Measurements from ENCODE around the gene ERBIN. TPM values are rescaled to one million over a fixed set of nuclear protein-coding genes. Genes with fewer than 3 reads are reported as not detected.

Gene ERBIN
- total and polyA plus RNA-seq, 2 of the 8 experiments (the other 6 are each of a cell fraction or from before 2014, with no cell fraction given), result 7.7 to 33.2 TPM

GRCh38 chr5:65928322-65928752 lies 2.0 kb downstream of the ERBIN start:
- no peak overlapping the region for H2BK15ac ChIP-seq (ENCODE audit: low read length)
- no peak overlapping the region; a peak in 1 of 7 replicates for H3K9ac ChIP-seq (replicated peaks in 1 of 4; ENCODE audit: extremely low read depth in 1 of 4, low read depth in 3 of 4, low read length in 3 of 4)
- no peak overlapping the region for H3K14ac ChIP-seq (ENCODE audit: insufficient read length)
- POLR2A ChIA-PET (ENCODE audit: partially characterized antibody), result no interaction called here
- peaks cover 5% of the 10 kb centered on the region; the same call in 1 of the 2 replicates for H3K23me2 ChIP-seq (ENCODE audit: low read depth, low read length)
- WGBS, 2 experiments (ENCODE audit: extremely low coverage in 1 of 2, insufficient coverage in 1 of 2, insufficient read length in 1 of 2, insufficient replicate concordance in 2 of 2, low coverage in 1 of 2, low lambda C conversion rate in 2 of 2, missing lambda C conversion rate in 1 of 2), result 38% methylated on average over 5 of the region's 5 CpGs; no CpG with 5 or more reads in 1 of the 2 experiments
- H2BK20ac ChIP-seq (ENCODE audit: low read length), result no peak overlapping the region
- no peak for DNase-seq (ENCODE audit: low read depth in 1 of 2, low spot score in 2 of 2)
- H3K56ac ChIP-seq (replicated peaks; ENCODE audit: insufficient read length, low read depth, low read length), result no peak overlapping the region
- H4K8ac ChIP-seq (ENCODE audit: extremely low read depth, insufficient read depth, low read length), result no peak overlapping the region
- no peak overlapping the region for H2AFZ ChIP-seq (ENCODE audit: low read length)
- no peak overlapping the region for H4K91ac ChIP-seq (replicated peaks; ENCODE audit: insufficient read length, low read length)
- no peaks in the 10 kb centered on the region for H3K9me3 ChIP-seq (ENCODE audit: insufficient read depth in 2 of 2, low read depth in 1 of 2, low read length in 1 of 2)
- H2BK12ac ChIP-seq (ENCODE audit: low read depth, low read length), result no peak overlapping the region
- H4K5ac ChIP-seq (ENCODE audit: insufficient read length, low read depth, low read length), result peak overlapping the region; percentile 23
- peak overlapping the region; percentile 83 to 86 for H3K4me2 ChIP-seq (ENCODE audit: insufficient read depth in 1 of 2, low read depth in 2 of 2, low read length in 2 of 2)
- H2BK5ac ChIP-seq (ENCODE audit: low read depth, low read length), result no peak overlapping the region
- H3K4me3 ChIP-seq (ENCODE audit: extremely low read depth in 1 of 4, insufficient read depth in 2 of 4, low read depth in 3 of 4, low read length in 4 of 4), result peak overlapping the region; percentile 80 to 97 (median 96)
- no peak overlapping the region for H2BK120ac ChIP-seq (replicated peaks; ENCODE audit: low read depth, low read length)
- no peak overlapping the region for H3K23ac ChIP-seq (ENCODE audit: insufficient read length)
- no peak for FAIRE-seq
- 0 out of 7 replicates have a peak, but pooled peaks cover 0 to 2% (median 0%) of the 10 kb centered on the region in 4 experiments for H3K4me1 ChIP-seq (replicated peaks in 1 of 4; ENCODE audit: control insufficient read depth in 3 of 4, insufficient read depth in 4 of 4, low read length in 3 of 4)
- CTCF ChIA-PET (ENCODE audit: partially characterized antibody), result no interaction called here
- H3K18ac ChIP-seq (ENCODE audit: extremely low read depth, low read length), result no peak overlapping the region
- H3K79me2 ChIP-seq (ENCODE audit: control insufficient read depth in 1 of 2, insufficient read depth in 2 of 2, low read length in 2 of 2), result peaks cover 17 to 71% of the 10 kb centered on the region in 2 experiments; a peak in 3 of 4 replicates
- peaks cover 0 to 4% (median 1%) of the 10 kb centered on the region in 4 experiments; a peak in 4 of 7 replicates for H3K27me3 ChIP-seq (replicated peaks in 1 of 4; ENCODE audit: control insufficient read depth in 3 of 4, extremely low read depth in 1 of 4, insufficient read depth in 3 of 4, low read length in 3 of 4)
- TF ChIP-seq RXRA (IDR thresholded peaks at IDR 0.05; ENCODE audit: insufficient read depth, low read depth, low read length) (no peak), EGR1 (IDR thresholded peaks at IDR 0.05; ENCODE audit: borderline replicate concordance, low read depth, low read length) (no peak), CEBPB (IDR thresholded peaks at IDR 0.05; ENCODE audit: low read depth, low read length) (no peak), SP4 (IDR thresholded peaks at IDR 0.05; ENCODE audit: low read length) (no peak), NRF1 (IDR thresholded peaks at IDR 0.05; ENCODE audit: low read depth, low read length) (no peak), HDAC2 (IDR thresholded peaks at IDR 0.05; ENCODE audit: borderline replicate concordance in 1 of 2, low read depth in 2 of 2, low read length in 2 of 2) (no peak), CBX5 (IDR thresholded peaks at IDR 0.05; ENCODE audit: low read depth, low read length) (no peak), EP300 (IDR thresholded peaks at IDR 0.05; ENCODE audit: borderline replicate concordance in 1 of 2, low read depth in 2 of 2, low read length in 2 of 2) (no peak), BCL11A (IDR thresholded peaks at IDR 0.05; ENCODE audit: low read depth in 2 of 2, low read length in 2 of 2) (no peak), KDM5A (IDR thresholded peaks at IDR 0.05; ENCODE audit: low read length) (no peak), NANOG (IDR thresholded peaks at IDR 0.05; ENCODE audit: insufficient read depth, low read depth, low read length, poor library complexity, severe bottlenecking) (no peak), SIN3A (conservative IDR thresholded peaks at IDR 0.05 in 1 of 2, IDR thresholded peaks at IDR 0.05 in 1 of 2; ENCODE audit: low read depth in 1 of 2, low read length in 2 of 2) (no peak), POLR2AphosphoS5 (IDR thresholded peaks at IDR 0.05; ENCODE audit: low read depth, low read length) (no peak)
- no peak overlapping the region for H3K27ac ChIP-seq (ENCODE audit: low read depth, low read length)
- H3K79me1 ChIP-seq (ENCODE audit: low read depth, low read length), result peaks cover 2% of the 10 kb centered on the region; the same call in 1 of the 2 replicates
- no peak overlapping the region for H2AK5ac ChIP-seq (ENCODE audit: low read depth, low read length)
- no peaks in the 10 kb centered on the region for H3K36me3 ChIP-seq (ENCODE audit: control insufficient read depth in 2 of 4, insufficient read depth in 4 of 4, low read length in 3 of 4)
- H3K4ac ChIP-seq (replicated peaks; ENCODE audit: insufficient read length, low read depth, low read length), result no peak overlapping the region
- H4K20me1 ChIP-seq (replicated peaks in 1 of 2; ENCODE audit: control insufficient read depth in 1 of 2, insufficient read depth in 2 of 2, low read length in 2 of 2), result peaks cover 0 to 4% of the 10 kb centered on the region in 2 experiments
